Measurements from ENCODE around the gene CD74. TPM values are rescaled to one million over a fixed set of nuclear protein-coding genes. Genes with fewer than 3 reads are reported as not detected.

The CD74 gene
- total and polyA plus RNA-seq, 2 donors (not counting 1 experiment from before 2014, with no cell fraction given) = 1.3 to 5.9 TPM

GRCh38 chr5:150395688-150395975, 17.1 kb downstream of the CD74 start:
- H3K4me2 ChIP-seq (ENCODE audit: extremely low read depth, insufficient read depth, low read length) = no peak overlapping the region
- no peak for DNase-seq (ENCODE audit: low read depth in 2 of 2)
- H3K79me2 ChIP-seq (ENCODE audit: control insufficient read depth, insufficient read depth, low read length) = no peaks in the 10 kb centered on the region
- H3K4me3 ChIP-seq (replicated peaks in 1 of 4; ENCODE audit: control extremely low read depth in 1 of 4, insufficient read depth in 1 of 4, low read depth in 3 of 4, low read length in 4 of 4) = no peak overlapping the region
- no peaks in the 10 kb centered on the region for H3K9me3 ChIP-seq (ENCODE audit: control insufficient read depth, insufficient read depth, low read depth, low read length)
- H3K9ac ChIP-seq (ENCODE audit: insufficient read depth, low read length) = no peak overlapping the region
- H3K27ac ChIP-seq (ENCODE audit: insufficient read depth, low read length) = no peak overlapping the region
- H3K27me3 ChIP-seq (ENCODE audit: control insufficient read depth, insufficient read depth, low read length) = no peaks in the 10 kb centered on the region
- H3K4me1 ChIP-seq (ENCODE audit: control insufficient read depth, extremely low read depth, insufficient read depth, low read length) = peaks cover 11% of the 10 kb centered on the region
- TF ChIP-seq EZH2 (IDR thresholded peaks at IDR 0.05; ENCODE audit: low read length, missing control alignments) (no peak), CTCF (conservative IDR thresholded peaks at IDR 0.05 in 1 of 2, IDR thresholded peaks at IDR 0.05 in 1 of 2; ENCODE audit: low read depth in 1 of 2, low read length in 2 of 2) (no peak)
- no peaks in the 10 kb centered on the region for H4K20me1 ChIP-seq (ENCODE audit: control insufficient read depth, extremely low read depth, insufficient read depth, low read length)
- peaks cover 28% of the 10 kb centered on the region for H3K36me3 ChIP-seq (ENCODE audit: control insufficient read depth, insufficient read depth, low read length)
- H2AFZ ChIP-seq (ENCODE audit: low read length) = no peak overlapping the region

GRCh38 chr5:150394912-150395687, 17.6 kb downstream of the CD74 start:
- Histone ChIP-seq H3K27me3 (ENCODE audit: control insufficient read depth, insufficient read depth, low read length) (no peaks in the 10 kb centered on the region), H3K9me3 (ENCODE audit: control insufficient read depth, insufficient read depth, low read depth, low read length) (no peaks in the 10 kb centered on the region), H3K79me2 (ENCODE audit: control insufficient read depth, insufficient read depth, low read length) (no peaks in the 10 kb centered on the region), H3K36me3 (ENCODE audit: control insufficient read depth, insufficient read depth, low read length) (peaks cover 28% of the 10 kb centered on the region), H3K4me3 (replicated peaks in 1 of 4; ENCODE audit: control extremely low read depth in 1 of 4, insufficient read depth in 1 of 4, low read depth in 3 of 4, low read length in 4 of 4) (no peak overlapping the region), H3K4me1 (ENCODE audit: control insufficient read depth, extremely low read depth, insufficient read depth, low read length) (peaks cover 11% of the 10 kb centered on the region), H4K20me1 (ENCODE audit: control insufficient read depth, extremely low read depth, insufficient read depth, low read length) (no peaks in the 10 kb centered on the region), H3K27ac (ENCODE audit: insufficient read depth, low read length) (no peak overlapping the region), H3K4me2 (ENCODE audit: extremely low read depth, insufficient read depth, low read length) (no peak overlapping the region), H3K9ac (ENCODE audit: insufficient read depth, low read length) (no peak overlapping the region), H2AFZ (ENCODE audit: low read length) (no peak overlapping the region)
- TF ChIP-seq CTCF (conservative IDR thresholded peaks at IDR 0.05 in 1 of 2, IDR thresholded peaks at IDR 0.05 in 1 of 2; ENCODE audit: low read depth in 1 of 2, low read length in 2 of 2) (no peak), EZH2 (IDR thresholded peaks at IDR 0.05; ENCODE audit: low read length, missing control alignments) (no peak)
- DNase-seq (ENCODE audit: low read depth in 2 of 2) = peak in 1 of 2 donors; percentile 14

- no peaks in the 10 kb centered on the region for H3K9me3 ChIP-seq (ENCODE audit: control insufficient read depth, insufficient read depth, low read depth, low read length)
- TF ChIP-seq EZH2 (IDR thresholded peaks at IDR 0.05; ENCODE audit: low read length, missing control alignments) = no peak
- TF ChIP-seq CTCF (conservative IDR thresholded peaks at IDR 0.05 in 1 of 2, IDR thresholded peaks at IDR 0.05 in 1 of 2; ENCODE audit: low read depth in 1 of 2, low read length in 2 of 2) = no peak
- H3K4me3 ChIP-seq (replicated peaks in 1 of 4; ENCODE audit: control extremely low read depth in 1 of 4, insufficient read depth in 1 of 4, low read depth in 3 of 4, low read length in 4 of 4) = no peak overlapping the region
- H3K27me3 ChIP-seq (ENCODE audit: control insufficient read depth, insufficient read depth, low read length) = no peaks in the 10 kb centered on the region
- H3K9ac ChIP-seq (ENCODE audit: insufficient read depth, low read length) = no peak overlapping the region
- H3K36me3 ChIP-seq (ENCODE audit: control insufficient read depth, insufficient read depth, low read length) = peaks cover 27% of the 10 kb centered on the region
- H3K27ac ChIP-seq (ENCODE audit: insufficient read depth, low read length) = no peak overlapping the region
- no peaks in the 10 kb centered on the region for H4K20me1 ChIP-seq (ENCODE audit: control insufficient read depth, extremely low read depth, insufficient read depth, low read length)
- DNase-seq (ENCODE audit: low read depth in 2 of 2) = peak in 1 of 2 donors; percentile 17
- H3K4me2 ChIP-seq (ENCODE audit: extremely low read depth, insufficient read depth, low read length) = no peak overlapping the region
- H3K79me2 ChIP-seq (ENCODE audit: control insufficient read depth, insufficient read depth, low read length) = no peaks in the 10 kb centered on the region
- peaks cover 6% of the 10 kb centered on the region for H3K4me1 ChIP-seq (ENCODE audit: control insufficient read depth, extremely low read depth, insufficient read depth, low read length)
- H2AFZ ChIP-seq (ENCODE audit: low read length) = no peak overlapping the region
Observed at GRCh38 chr5:150394131-150394530, 18.6 kb downstream of the CD74 start.

Data from fibroblast of lung (primary cell).